OCI-LY1 (cell line): ENCODE results near the gene TMEM151B.

ENCODE experiments used
- H2AFZ ChIP-seq: fragments of 200-600 bp; sonication (generic), shearing (Covaris generic); 2 replicates; pipeline ENCODE4 v1.6.0; 2014; ENCODE audit warnings: antibody characterized with exemption, mild to moderate bottlenecking, low read length
- H3F3A ChIP-seq: fragments of 200-600 bp; sonication (generic), shearing (Covaris generic); 2 replicates; pipeline ENCODE4 v1.6.0; 2014; ENCODE audit warnings: mild to moderate bottlenecking, antibody characterized with exemption, low read length, moderate library complexity; ENCODE audit not compliant: insufficient read depth
- H3K27ac ChIP-seq: fragments of 200-600 bp; sonication (generic); 2 replicates; pipeline ENCODE4 v1.5.1; 2014; ENCODE audit warnings: low read length, mixed run types, mild to moderate bottlenecking, low read depth; ENCODE audit not compliant: poor library complexity, severe bottlenecking
- H3K27me3 ChIP-seq: fragments of 200-600 bp; sonication (generic); 2 replicates; pipeline ENCODE4 v1.6.0; 2014; ENCODE audit warnings: antibody characterized with exemption, mild to moderate bottlenecking, low read length, moderate library complexity; ENCODE audit not compliant: insufficient read depth
- H3K36me3 ChIP-seq: fragments of 200-600 bp; sonication (generic); 2 replicates; pipeline ENCODE4 v1.6.1; 2014; ENCODE audit warnings: mild to moderate bottlenecking, antibody characterized with exemption, low read length, moderate library complexity, mixed read lengths; ENCODE audit not compliant: insufficient read depth
- H3K4me1 ChIP-seq: fragments of 200-600 bp; sonication (generic); 2 replicates; pipeline ENCODE4 v1.5.1; 2014; ENCODE audit warnings: mild to moderate bottlenecking, low read length, moderate library complexity; ENCODE audit not compliant: insufficient read depth, severe bottlenecking
- H3K4me2 ChIP-seq: fragments of 200-600 bp; sonication (generic), shearing (Covaris generic); 2 replicates; pipeline ENCODE4 v1.6.1; 2014; ENCODE audit warnings: low read length
- H3K4me3 ChIP-seq: fragments of 200-600 bp; sonication (generic); 2 replicates; pipeline ENCODE4 v1.5.1; 2014; ENCODE audit warnings: low read length, low read depth, mild to moderate bottlenecking, mixed read lengths; ENCODE audit not compliant: poor library complexity, severe bottlenecking
- H3K79me2 ChIP-seq: fragments of 200-600 bp; shearing (Covaris generic); 2 replicates; pipeline ENCODE4 v1.6.1; 2016; ENCODE audit warnings: mixed run types, low read length, mixed read lengths; ENCODE audit not compliant: insufficient read depth
- H3K9ac ChIP-seq: fragments of 200-600 bp; sonication (generic), shearing (Covaris generic); 2 replicates; pipeline ENCODE4 v1.6.1; 2014; ENCODE audit warnings: mild to moderate bottlenecking, low read length, mixed read lengths
- H3K9me2 ChIP-seq: fragments of 200-600 bp; sonication (generic), shearing (Covaris generic); 2 replicates; pipeline ENCODE4 v1.6.1; 2014; ENCODE audit warnings: low read depth, mild to moderate bottlenecking, low read length, mixed read lengths
- H3K9me3 ChIP-seq: fragments of 200-600 bp; shearing (Covaris generic); 2 replicates; pipeline ENCODE4 v1.6.1; 2014; ENCODE audit warnings: low read length, mixed read lengths
- H4K20me1 ChIP-seq: fragments of 200-600 bp; sonication (generic), shearing (Covaris generic); 2 replicates; pipeline ENCODE4 v1.6.0; 2016; ENCODE audit warnings: mild to moderate bottlenecking, low read length; ENCODE audit not compliant: insufficient read depth
- CTCF ChIP-seq: fragments of 200-600 bp; sonication (generic), shearing (Covaris generic); IDR thresholded peaks from 2 replicates; pipeline ENCODE4 v1.5.1; 2017; ENCODE audit warnings: mild to moderate bottlenecking, antibody characterized with exemption, low read length, moderate library complexity, mixed read lengths
- EZH2 ChIP-seq: fragments of 200-600 bp; sonication (generic), shearing (Covaris generic); IDR thresholded peaks from 2 replicates; pipeline ENCODE4 v1.8.0; 2017; ENCODE audit warnings: borderline replicate concordance, mixed run types, mild to moderate bottlenecking, antibody characterized with exemption, low read length, moderate library complexity, mixed read lengths

Gene TMEM151B

GRCh38 chr6:44245912-44246662 is 24.2 kb upstream of the TMEM151B start:
- H3K4me1 ChIP-seq: peaks cover 25% of the 10 kb centered on the region
- peak overlapping the region; percentile 82 for H3K4me2 ChIP-seq
- no peaks in the 10 kb centered on the region for H3K9me2 ChIP-seq
- peak overlapping the region; percentile 98 for H3K4me3 ChIP-seq
- H2AFZ ChIP-seq: no peak overlapping the region
- H3K27ac ChIP-seq: peak overlapping the region; percentile 84
- H3K79me2 ChIP-seq: peaks cover 22% of the 10 kb centered on the region
- peak; percentile 54 for TF ChIP-seq CTCF
- no peak for TF ChIP-seq EZH2
- no peaks in the 10 kb centered on the region for H3K9me3 ChIP-seq
- no peaks in the 10 kb centered on the region for H4K20me1 ChIP-seq
- H3K9ac ChIP-seq: peak overlapping the region; percentile 99
- no peaks in the 10 kb centered on the region for H3F3A ChIP-seq
- no peaks in the 10 kb centered on the region for H3K27me3 ChIP-seq
- H3K36me3 ChIP-seq: peaks cover 41% of the 10 kb centered on the region

GRCh38 chr6:44246663-44247337 is 23.4 kb upstream of the TMEM151B start, which contains the start of gene HSP90AB1:
Gene HSP90AB1 (plus strand): TSS chr6:44247101. CDS start chr6:44248630, 1,529 bp downstream.
- peaks cover 25% of the 10 kb centered on the region for H3K4me1 ChIP-seq
- H3K27me3 ChIP-seq: no peaks in the 10 kb centered on the region
- H3F3A ChIP-seq: 0 out of 2 replicates have a peak, but pooled peaks cover 5% of the 10 kb centered on the region
- H4K20me1 ChIP-seq: no peaks in the 10 kb centered on the region
- no peak for TF ChIP-seq EZH2
- 0 out of 2 replicates have a peak, but pooled peaks have one; percentile 4 for TF ChIP-seq CTCF
- peak within 1 kb of the TSS; percentile 84 for H3K27ac ChIP-seq
- no peaks in the 10 kb centered on the region for H3K9me3 ChIP-seq
- peaks cover 48% of the 10 kb centered on the region for H3K36me3 ChIP-seq
- peaks cover 22% of the 10 kb centered on the region for H3K79me2 ChIP-seq
- H3K4me2 ChIP-seq: peak within 1 kb of the TSS; percentile 82
- H2AFZ ChIP-seq: no peak within 1 kb of the TSS
- H3K9ac ChIP-seq: peak within 1 kb of the TSS; percentile 99
- peak within 1 kb of the TSS; percentile 98 for H3K4me3 ChIP-seq
- no peaks in the 10 kb centered on the region for H3K9me2 ChIP-seq

DNA sequence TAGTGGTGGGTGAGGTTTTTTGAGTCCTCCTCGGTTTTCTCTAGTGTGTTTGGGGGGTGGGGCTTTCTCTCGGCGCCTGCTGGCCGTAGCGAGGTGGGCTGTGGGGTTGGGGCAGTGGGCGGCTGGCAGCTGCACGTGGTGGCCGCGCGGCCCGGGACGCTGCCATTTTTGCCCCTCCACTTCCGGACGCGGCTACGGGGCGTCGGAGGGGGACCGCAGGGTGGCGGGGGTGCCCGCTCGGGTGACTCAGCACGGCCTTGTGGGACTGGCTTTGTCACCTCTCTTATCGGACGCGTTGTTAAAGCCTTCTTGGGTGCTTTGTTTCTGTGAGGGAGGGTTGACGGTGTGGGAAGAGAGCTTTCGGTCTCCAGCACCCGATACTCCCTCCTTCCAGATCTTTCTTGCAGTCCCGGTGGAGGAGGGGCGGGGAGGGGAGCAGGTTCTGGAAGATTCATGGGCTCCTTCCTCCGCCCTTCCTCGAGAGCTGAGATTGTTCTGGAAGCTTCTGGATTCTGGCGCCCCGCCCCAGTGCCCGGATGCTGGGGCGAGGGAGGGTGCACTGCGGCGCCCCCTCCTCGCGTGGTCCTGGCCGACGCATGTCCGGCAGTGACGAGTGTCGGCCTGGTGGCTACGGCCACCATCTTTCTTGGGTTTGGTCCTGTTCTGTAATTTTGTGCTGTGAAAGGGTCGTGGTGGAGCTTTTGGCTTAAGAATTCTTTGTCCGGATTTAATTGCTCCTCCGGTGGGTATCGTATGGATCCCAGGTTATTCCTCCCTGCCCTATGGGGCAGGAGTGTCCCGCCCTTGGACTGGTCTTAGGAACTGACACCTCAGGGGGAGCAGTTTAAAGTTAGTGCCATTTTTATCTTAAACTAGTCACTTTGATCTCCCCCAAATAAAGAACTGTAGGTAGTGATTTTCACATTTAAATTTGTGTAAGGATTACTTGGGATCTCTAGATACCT is 22.6 kb upstream of the TMEM151B start:
- 0 out of 2 replicates have a peak, but pooled peaks cover 7% of the 10 kb centered on the region for H3F3A ChIP-seq
- H3K9me2 ChIP-seq: no peaks in the 10 kb centered on the region
- H4K20me1 ChIP-seq: no peaks in the 10 kb centered on the region
- TF ChIP-seq CTCF: 0 out of 2 replicates have a peak, but pooled peaks have one; percentile 1
- no peak for TF ChIP-seq EZH2
- peak overlapping the region; percentile 82 for H3K4me2 ChIP-seq
- H3K4me1 ChIP-seq: peaks cover 25% of the 10 kb centered on the region
- no peaks in the 10 kb centered on the region for H3K9me3 ChIP-seq
- peak overlapping the region; percentile 84 for H3K27ac ChIP-seq
- peak overlapping the region; percentile 98 for H3K4me3 ChIP-seq
- H2AFZ ChIP-seq: no peak overlapping the region
- H3K79me2 ChIP-seq: peaks cover 22% of the 10 kb centered on the region
- no peaks in the 10 kb centered on the region for H3K27me3 ChIP-seq
- H3K9ac ChIP-seq: peak overlapping the region; percentile 99
- peaks cover 56% of the 10 kb centered on the region for H3K36me3 ChIP-seq
